8988T (cell line): Measurements from ENCODE around the gene ZNF224.
"Not testable (repeated sequence)": the region's sequence is repeated elsewhere in the genome, so short reads cannot be mapped to it uniquely, and the experiment has no call there.

Experiments used
- DNase-seq: peaks from one replicate; pipeline ENCODE4 v3.0.0; 2011

The ZNF224 gene

GRCh38 chr19:44093931-44094765 is at the start of gene ZNF224:
Gene ZNF224 (plus strand): TSS chr19:44094361. CDS start chr19:44097874, 3,513 bp downstream.
- peak; percentile 42 for DNase-seq

GRCh38 chr19:44050740-44051649 is 43.2 kb upstream of the ZNF224 start:
- no peak for DNase-seq

DNA sequence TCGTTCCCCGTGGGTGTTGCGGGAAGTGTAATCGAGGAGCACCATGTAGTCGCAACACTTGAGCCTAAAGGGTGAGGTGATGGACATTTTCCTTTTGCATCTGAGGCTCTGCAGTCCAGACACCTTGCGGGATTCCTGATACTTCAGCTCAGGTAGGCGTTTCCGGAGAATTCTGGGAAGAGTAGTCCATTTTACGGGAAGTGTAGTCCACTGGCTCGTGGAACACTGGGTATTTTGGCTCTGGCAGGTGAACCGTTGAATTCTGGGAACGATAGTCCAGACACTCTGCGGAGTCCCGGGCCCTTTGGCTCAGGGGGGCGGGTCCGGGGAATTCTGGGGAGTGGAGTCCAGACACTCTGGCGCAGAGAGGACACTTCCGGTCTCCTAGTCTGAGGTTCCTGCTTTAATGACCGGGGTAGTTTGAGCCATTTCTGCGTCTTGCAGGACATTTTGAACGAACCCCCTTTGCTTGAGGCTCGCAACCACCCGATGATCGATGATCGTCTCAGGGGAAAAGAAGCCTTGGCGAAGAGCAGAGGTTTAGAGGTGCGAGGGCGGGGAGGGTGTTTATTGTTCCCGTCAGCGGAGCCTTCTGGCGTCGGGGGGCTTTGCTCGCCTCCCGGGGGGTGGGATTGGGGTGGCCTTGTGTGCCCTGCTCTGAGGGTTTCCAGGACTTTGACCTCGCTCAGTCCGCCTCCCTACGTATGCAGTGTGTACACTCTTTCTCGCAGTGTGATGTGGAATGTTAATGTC is 42.3 kb upstream of the ZNF224 start, which contains the start of gene ZNF223:
Gene ZNF223, plus strand, starts transcription at position 387 of the 753 bp plus-strand sequence. CDS start 3,141 bp downstream, outside the sequence.
- peak; percentile 70 for DNase-seq

DNA sequence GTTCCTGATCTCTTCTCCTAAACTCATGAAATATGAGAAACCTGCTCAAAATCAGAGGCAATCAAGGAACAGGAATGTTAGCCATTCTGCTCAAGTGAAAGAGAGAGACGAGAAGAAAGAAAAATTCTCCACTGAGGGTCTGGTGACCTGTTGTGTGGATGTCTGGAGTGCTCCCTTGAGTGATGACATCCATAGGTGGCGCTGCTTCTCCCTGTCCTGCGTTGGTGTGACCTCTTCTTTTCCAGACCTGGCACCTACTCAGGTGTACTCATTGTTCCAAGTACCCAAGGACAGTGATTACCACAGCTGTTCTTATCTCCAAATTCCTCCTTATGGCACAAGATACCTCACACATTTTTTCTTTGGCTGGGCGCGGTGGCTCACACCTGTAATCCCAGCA is 38.3 kb upstream of the ZNF224 start:
- DNase-seq: no peak

DNA sequence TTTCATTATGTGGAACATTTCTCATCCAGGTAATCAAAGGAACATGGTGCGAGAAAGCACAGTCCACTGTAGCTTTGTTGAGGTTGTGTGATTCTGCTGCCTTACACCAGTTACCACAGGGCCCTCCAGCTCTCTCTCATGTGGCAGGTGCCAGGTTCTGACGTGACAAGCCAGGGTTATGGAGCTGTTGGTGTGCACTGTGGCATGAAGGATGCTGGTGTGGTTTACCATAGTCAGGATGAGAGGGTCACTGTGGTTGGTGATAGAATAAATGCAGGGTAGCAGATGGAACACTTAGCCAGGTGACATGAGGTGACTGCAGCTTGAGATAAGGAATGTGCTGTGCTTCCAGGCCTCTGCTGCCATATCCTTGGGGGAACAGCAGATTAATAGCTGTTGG is 34.9 kb upstream of the ZNF224 start:
- no peak for DNase-seq

DNA sequence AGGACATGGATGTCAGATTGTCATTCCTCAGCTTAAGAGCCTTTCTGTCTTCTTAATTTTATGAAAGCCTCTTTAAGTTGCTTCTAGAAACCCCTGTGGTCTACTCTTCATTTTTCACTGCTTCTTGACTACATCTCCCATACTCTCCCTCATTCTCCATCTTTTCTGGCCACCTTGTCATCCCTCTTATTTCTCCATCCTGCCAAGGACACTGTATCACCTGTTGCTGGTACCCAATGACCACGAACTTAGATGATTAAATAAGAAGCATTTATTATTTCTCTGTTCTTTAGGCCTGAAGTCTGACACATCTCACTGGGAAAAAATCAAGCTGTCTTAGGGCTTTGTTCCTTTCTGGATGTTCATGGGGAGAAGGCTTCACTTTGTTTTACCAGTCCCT is 33.1 kb upstream of the ZNF224 start:
- DNase-seq: no peak

DNA sequence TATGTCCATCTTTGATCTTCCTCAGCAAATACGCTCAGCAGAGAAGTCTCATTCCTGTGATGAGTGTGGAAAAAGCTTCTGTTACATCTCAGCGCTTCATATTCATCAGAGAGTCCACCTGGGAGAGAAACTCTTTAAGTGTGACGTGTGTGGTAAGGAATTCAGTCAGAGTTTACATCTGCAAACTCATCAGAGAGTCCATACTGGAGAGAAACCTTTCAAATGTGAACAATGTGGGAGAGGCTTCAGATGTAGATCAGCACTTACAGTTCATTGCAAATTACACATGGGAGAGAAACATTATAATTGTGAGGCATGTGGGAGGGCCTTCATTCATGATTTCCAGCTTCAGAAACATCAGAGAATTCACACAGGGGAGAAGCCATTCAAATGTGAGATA is 27.9 kb upstream of the ZNF224 start:
- no peak for DNase-seq

- DNase-seq: no peak
Measured at GRCh38 chr19:44069415-44069814, 24.7 kb upstream of the ZNF224 start.

- DNase-seq: peak; percentile 40
Measured at GRCh38 chr19:44071824-44072542, 22.2 kb upstream of the ZNF224 start, which contains the start of gene ZNF284. Gene ZNF284 (plus strand): TSS chr19:44072159. CDS start chr19:44076390, 4,231 bp downstream.

DNA sequence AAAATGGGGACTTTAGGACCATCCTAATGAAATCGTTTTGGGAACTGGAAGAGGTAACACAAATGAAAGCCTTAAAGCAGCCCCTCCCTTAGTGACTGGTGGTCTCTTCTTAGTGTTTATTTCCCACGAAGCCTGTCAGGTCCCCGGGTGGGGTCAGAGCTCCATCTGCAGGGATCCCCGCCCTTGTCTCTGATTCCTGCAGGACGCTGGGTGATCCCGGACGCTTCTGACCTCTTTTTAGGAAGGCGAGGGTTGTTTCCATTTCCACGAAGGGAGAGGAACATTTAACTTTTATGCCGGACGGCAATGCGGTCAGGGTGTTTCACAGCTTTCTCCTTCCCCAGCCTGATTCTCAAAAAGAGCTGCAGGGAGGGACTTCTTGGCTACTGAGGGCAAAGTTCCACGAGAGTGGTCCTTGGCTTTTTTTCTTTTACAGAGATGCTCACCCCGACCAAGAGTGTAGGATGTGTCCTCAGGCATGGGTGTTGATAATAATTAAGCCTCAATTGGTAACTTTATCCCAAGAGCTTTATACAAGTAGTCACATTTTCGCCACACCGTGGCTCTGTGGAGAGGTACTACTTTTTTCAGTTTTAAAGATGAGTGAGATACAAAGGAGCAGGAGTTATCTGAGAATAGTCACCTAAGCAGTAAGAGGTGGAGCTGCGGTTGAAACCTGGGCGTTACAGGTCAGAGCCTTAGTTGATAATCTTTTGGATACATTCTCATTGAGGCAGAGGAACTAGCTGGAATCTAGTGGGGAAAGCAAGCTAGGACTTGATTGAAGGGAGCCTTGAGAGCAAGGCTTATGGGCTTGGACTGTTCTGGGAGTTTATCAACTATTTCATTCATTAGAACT is 21.4 kb upstream of the ZNF224 start:
- DNase-seq: no peak

DNA sequence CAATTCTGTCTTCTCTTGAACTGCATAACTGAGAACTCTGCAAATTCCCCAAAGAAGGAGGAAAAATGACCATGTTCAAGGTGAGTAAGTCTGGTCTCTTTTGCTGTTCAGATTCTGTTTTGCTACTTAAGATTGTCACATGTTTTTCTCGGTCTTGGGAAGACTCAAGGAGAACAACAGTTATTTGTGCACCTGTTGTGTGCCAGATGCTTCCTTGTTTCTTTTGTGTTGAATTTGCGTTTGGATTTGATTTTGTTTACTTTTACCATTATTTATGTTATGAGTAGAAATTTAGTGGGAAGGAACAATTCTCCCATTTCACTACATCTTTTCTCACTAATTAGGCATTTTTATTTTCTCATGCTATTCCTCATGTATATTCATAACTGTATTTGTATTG is 17.8 kb upstream of the ZNF224 start:
- no peak for DNase-seq

- DNase-seq: no peak
Measured at GRCh38 chr19:44092108-44092507, 2.1 kb upstream of the ZNF224 start.

DNA sequence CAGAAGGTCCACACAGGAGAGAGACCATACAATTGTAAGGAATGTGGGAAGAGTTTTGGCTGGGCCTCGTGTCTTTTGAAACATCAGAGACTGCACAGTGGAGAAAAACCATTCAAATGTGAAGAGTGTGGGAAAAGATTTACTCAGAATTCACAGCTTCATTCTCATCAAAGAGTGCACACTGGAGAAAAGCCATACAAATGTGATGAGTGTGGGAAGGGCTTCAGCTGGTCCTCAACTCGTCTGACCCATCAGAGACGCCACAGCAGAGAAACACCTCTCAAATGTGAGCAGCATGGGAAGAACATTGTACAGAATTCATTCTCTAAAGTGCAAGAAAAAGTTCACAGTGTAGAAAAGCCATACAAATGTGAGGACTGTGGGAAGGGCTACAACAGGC is 13.6 kb downstream of the ZNF224 start:
- DNase-seq: no peak

GRCh38 chr19:44109458-44109857 is 15.3 kb downstream of the ZNF224 start:
- no peak for DNase-seq

GRCh38 chr19:44111910-44112463 is 17.8 kb downstream of the ZNF224 start:
- DNase-seq: no peak

- no peak for DNase-seq
Measured at GRCh38 chr19:44112802-44113137, 18.6 kb downstream of the ZNF224 start.

DNA sequence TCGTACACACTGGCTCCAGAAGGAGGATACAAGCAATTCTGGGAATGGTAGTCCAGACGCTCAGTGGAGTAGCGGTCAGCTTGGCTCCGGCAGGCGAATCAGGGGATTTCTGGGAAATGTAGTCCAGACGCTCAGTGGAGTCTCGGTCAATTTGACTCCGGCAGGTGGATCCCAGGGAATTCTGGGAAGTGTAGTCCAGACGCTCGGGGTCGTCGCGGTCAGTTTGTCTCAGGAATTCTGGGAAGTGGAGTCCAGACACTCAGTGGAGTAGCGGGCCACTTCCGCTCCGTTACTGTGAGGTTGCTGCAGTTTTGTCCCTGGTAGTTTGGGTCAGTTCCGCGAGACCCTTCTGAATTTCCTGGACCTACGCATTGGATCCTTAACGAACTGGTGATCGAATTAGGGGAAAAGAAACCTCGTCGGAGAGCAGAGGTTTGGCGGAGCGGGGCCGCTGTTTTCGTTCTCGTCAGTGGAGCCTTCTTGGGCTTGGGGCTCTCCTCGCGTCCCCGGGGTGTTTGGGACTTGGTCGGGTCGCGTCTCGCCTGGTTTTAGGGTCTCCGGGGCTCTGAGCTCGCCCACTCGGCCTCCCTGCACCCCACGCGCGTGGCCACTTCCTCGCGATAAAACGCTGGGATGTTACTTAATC is 19.1 kb downstream of the ZNF224 start, which contains the start of gene ZNF225:
Gene ZNF225, plus strand, starts transcription at position 262 of the 646 bp plus-strand sequence. CDS start 2,429 bp downstream, outside the sequence.
- DNase-seq: peak; percentile 49

DNA sequence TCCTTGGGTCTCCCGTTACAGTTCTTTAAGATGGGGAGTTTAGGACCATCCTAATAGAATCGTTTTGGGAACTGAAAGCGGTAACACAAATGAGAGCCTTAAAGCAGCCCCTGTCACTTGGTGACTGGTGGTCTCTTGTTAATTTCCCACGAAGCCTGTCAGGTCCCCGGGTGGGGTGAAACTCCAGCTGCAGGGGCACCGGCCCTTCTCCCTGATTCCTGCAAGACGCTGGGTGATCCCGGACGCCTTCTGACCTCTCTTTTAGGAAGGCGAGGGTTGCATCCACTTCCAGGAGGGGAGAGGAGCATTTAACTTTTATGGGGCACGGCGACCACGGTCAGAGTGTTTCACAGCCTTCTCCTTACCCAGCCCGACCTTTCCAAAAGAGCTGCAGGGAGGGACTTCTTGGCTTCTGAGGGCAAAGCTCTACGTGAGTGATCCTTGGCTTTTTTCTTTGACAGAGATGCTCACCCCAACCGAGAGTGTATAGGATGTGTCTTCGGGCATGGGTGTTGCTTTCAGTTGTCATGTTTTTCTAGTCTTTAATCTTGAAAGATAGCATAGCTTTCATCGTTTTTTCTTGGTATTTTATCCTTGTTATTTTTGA is 19.7 kb downstream of the ZNF224 start:
- no peak for DNase-seq

- DNase-seq: not testable (repeated sequence)
Measured at GRCh38 chr19:44121162-44121561, 27.0 kb downstream of the ZNF224 start.

- DNase-seq: no peak
Measured at GRCh38 chr19:44131955-44132354, 37.8 kb downstream of the ZNF224 start.
